ENCODE data around the gene CHPF2.

- TF ChIP-seq, protein P1, sequence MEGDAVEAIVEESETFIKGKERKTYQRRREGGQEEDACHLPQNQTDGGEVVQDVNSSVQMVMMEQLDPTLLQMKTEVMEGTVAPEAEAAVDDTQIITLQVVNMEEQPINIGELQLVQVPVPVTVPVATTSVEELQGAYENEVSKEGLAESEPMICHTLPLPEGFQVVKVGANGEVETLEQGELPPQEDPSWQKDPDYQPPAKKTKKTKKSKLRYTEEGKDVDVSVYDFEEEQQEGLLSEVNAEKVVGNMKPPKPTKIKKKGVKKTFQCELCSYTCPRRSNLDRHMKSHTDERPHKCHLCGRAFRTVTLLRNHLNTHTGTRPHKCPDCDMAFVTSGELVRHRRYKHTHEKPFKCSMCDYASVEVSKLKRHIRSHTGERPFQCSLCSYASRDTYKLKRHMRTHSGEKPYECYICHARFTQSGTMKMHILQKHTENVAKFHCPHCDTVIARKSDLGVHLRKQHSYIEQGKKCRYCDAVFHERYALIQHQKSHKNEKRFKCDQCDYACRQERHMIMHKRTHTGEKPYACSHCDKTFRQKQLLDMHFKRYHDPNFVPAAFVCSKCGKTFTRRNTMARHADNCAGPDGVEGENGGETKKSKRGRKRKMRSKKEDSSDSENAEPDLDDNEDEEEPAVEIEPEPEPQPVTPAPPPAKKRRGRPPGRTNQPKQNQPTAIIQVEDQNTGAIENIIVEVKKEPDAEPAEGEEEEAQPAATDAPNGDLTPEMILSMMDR (IDR thresholded peaks at IDR 0.05): no peak
- no peak for TF ChIP-seq POLR2A (IDR thresholded peaks at IDR 0.05)
Observed at GRCh38 chr7:151272405-151272804, 40.1 kb downstream of the CHPF2 start.

Measured in testis (tissue), 2 donors.